ENCODE measurements around the gene RIMS1. TPM values are rescaled to one million over a fixed set of nuclear protein-coding genes. Genes with fewer than 3 reads are reported as not detected.

The RIMS1 gene
- total and polyA plus RNA-seq, 12 donors = 0.06 to 9.2 (median 1.5) TPM; not detected in 2

GRCh38 chr6:72061286-72061685, 174.9 kb downstream of the RIMS1 start:
- Histone ChIP-seq H3K4me1 (replicated peaks in 1 of 2) (no peaks in the 10 kb centered on the region), H3K36me3 (replicated peaks in 1 of 2) (no peaks in the 10 kb centered on the region), H3K4me3 (no peak overlapping the region), H3K27me3 (no peaks in the 10 kb centered on the region), H3K27ac (no peak overlapping the region), H3K9me3 (replicated peaks in 1 of 3) (no peaks in the 10 kb centered on the region)
- 76 to 78% (median 77%) methylated on average over 6 of the region's 6 CpGs for WGBS, 4 donors
- DNase-seq = no peak
- TF ChIP-seq, protein P1, sequence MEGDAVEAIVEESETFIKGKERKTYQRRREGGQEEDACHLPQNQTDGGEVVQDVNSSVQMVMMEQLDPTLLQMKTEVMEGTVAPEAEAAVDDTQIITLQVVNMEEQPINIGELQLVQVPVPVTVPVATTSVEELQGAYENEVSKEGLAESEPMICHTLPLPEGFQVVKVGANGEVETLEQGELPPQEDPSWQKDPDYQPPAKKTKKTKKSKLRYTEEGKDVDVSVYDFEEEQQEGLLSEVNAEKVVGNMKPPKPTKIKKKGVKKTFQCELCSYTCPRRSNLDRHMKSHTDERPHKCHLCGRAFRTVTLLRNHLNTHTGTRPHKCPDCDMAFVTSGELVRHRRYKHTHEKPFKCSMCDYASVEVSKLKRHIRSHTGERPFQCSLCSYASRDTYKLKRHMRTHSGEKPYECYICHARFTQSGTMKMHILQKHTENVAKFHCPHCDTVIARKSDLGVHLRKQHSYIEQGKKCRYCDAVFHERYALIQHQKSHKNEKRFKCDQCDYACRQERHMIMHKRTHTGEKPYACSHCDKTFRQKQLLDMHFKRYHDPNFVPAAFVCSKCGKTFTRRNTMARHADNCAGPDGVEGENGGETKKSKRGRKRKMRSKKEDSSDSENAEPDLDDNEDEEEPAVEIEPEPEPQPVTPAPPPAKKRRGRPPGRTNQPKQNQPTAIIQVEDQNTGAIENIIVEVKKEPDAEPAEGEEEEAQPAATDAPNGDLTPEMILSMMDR (IDR thresholded peaks at IDR 0.05) = no peak
- TF ChIP-seq POLR2A (IDR thresholded peaks at IDR 0.05) = no peak
- intact Hi-C loops (cut with DNase I) = no loop called here

DNA sequence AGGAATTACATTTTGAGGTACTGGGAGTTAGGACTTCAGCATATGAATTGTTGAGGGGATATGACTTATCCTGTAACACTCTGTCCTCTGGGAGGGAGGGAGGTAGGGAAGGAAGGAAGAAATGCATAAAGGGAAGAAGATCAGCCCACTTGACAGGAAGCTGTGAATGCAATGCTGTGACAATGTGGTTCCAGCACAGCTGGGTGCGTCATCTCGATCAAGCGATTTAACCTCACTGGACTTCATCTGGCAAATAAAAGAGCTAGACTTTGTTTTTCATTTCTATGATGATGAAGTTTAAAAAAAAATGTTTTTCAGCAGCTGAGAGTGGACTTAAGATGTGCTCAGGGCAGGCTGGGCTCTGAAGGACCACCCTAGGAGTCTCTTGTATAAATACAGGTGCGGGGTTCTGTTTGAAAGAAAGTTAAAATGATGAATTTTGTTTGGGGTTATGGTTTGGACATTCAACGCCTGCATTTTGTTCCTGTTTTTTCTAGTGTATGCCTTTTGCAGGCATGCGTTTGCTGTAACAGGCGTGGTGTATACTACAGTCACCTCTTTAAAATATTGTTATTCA, 178.1 kb downstream of the RIMS1 start:
- 63 to 77% (median 71%) methylated on average over 7 of the region's 7 CpGs for WGBS, 4 donors

GRCh38 chr6:72078096-72078495, 191.7 kb downstream of the RIMS1 start:
- 83 to 96% (median 85%) methylated on average over 1 of the region's 1 CpG for WGBS, 4 donors
- Histone ChIP-seq H3K9me3 (replicated peaks in 1 of 3) (no peaks in the 10 kb centered on the region), H3K36me3 (replicated peaks in 1 of 2) (no peaks in the 10 kb centered on the region), H3K27me3 (peaks cover 3% of the 10 kb centered on the region), H3K27ac (no peak overlapping the region), H3K4me1 (replicated peaks in 1 of 2) (no peaks in the 10 kb centered on the region), H3K4me3 (no peak overlapping the region)
- intact Hi-C loops (cut with DNase I) = no loop called here
- DNase-seq = no peak
- TF ChIP-seq, protein P1 (IDR thresholded peaks at IDR 0.05) = no peak
- TF ChIP-seq POLR2A (IDR thresholded peaks at IDR 0.05) = no peak

More for the DNA sequence above, 178.1 kb downstream of the RIMS1 start:
- Histone ChIP-seq H3K4me3 (no peak overlapping the region), H3K27me3 (no peaks in the 10 kb centered on the region), H3K9me3 (replicated peaks in 1 of 3) (no peaks in the 10 kb centered on the region), H3K4me1 (replicated peaks in 1 of 2) (no peaks in the 10 kb centered on the region), H3K36me3 (replicated peaks in 1 of 2) (no peaks in the 10 kb centered on the region), H3K27ac (no peak overlapping the region)
- no peak for DNase-seq
- TF ChIP-seq, protein P1 (IDR thresholded peaks at IDR 0.05) = no peak
- TF ChIP-seq POLR2A (IDR thresholded peaks at IDR 0.05) = no peak
- intact Hi-C loops (cut with DNase I) = no loop called here

- no peak overlapping the region for H3K4me3 ChIP-seq
- no peak for DNase-seq
- no peaks in the 10 kb centered on the region for H3K9me3 ChIP-seq (replicated peaks in 1 of 3)
- WGBS, 4 donors = 56 to 73% (median 72%) methylated on average over 2 of the region's 2 CpGs
- no peaks in the 10 kb centered on the region for H3K4me1 ChIP-seq (replicated peaks in 1 of 2)
- H3K27me3 ChIP-seq = peaks cover 3% of the 10 kb centered on the region
- no peaks in the 10 kb centered on the region for H3K36me3 ChIP-seq (replicated peaks in 1 of 2)
- no peak for TF ChIP-seq POLR2A (IDR thresholded peaks at IDR 0.05)
- TF ChIP-seq, protein P1 (IDR thresholded peaks at IDR 0.05) = no peak
- intact Hi-C loops (cut with DNase I) = no loop called here
- no peak overlapping the region for H3K27ac ChIP-seq
These were observed 194.1 kb downstream of the RIMS1 start for GRCh38 chr6:72080260-72080941.

Data from adrenal gland (tissue), 12 donors.